AG10803 (cell line): Measurements from ENCODE around the gene PRR14.

ENCODE experiments used
- DNase-seq: peaks from one replicate; pipeline ENCODE4 v3.0.0; 2010; ENCODE audit warnings: low read depth
- H3K4me3 ChIP-seq: 2 replicates; pipeline ENCODE4 v1.5.1; 2011; ENCODE audit warnings: mild to moderate bottlenecking, low read length, control low read depth
- TF ChIP-seq, protein P1 (sequence below): conservative IDR thresholded peaks from 2 replicates; pipeline ENCODE4 v1.5.1; 2011; ENCODE audit warnings: mild to moderate bottlenecking, low read length, control low read depth, inconsistent platforms

The PRR14 gene

DNA sequence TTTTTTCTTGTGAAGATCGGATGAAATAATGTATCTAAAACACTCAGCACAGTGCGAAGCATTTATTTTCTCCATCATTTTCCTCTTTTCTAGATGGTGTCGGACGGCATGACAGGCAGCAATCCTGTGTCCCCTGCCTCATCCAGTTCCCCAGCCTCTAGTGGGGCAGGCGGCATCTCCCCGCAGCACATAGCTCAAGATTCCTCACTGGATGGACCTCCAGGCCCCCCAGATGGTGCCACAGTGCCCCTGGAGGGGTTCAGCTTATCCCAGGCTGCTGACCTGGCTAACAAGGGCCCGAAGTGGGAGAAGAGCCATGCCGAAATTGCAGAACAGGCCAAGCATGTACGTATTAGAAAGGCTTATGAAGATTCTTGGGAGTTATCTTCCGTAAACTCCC is 53.2 kb downstream of the PRR14 start:
- DNase-seq: no peak

More for the DNA sequence above, 53.2 kb downstream of the PRR14 start:
- TF ChIP-seq, protein P1, sequence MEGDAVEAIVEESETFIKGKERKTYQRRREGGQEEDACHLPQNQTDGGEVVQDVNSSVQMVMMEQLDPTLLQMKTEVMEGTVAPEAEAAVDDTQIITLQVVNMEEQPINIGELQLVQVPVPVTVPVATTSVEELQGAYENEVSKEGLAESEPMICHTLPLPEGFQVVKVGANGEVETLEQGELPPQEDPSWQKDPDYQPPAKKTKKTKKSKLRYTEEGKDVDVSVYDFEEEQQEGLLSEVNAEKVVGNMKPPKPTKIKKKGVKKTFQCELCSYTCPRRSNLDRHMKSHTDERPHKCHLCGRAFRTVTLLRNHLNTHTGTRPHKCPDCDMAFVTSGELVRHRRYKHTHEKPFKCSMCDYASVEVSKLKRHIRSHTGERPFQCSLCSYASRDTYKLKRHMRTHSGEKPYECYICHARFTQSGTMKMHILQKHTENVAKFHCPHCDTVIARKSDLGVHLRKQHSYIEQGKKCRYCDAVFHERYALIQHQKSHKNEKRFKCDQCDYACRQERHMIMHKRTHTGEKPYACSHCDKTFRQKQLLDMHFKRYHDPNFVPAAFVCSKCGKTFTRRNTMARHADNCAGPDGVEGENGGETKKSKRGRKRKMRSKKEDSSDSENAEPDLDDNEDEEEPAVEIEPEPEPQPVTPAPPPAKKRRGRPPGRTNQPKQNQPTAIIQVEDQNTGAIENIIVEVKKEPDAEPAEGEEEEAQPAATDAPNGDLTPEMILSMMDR: no peak
- no peak overlapping the region for H3K4me3 ChIP-seq
